IMR-90 (cell line): ENCODE measurements around the gene CNTN4. TPM values are rescaled to one million over a fixed set of nuclear protein-coding genes. Genes with fewer than 3 reads are reported as not detected.

Experiments used
- ATAC-seq: fragments of 200-7000 bp; cut with Tn5 transposase; 2 replicates; pipeline ENCODE4 v1.9.1; 2020; ENCODE audit warnings: low read depth, mild to moderate bottlenecking, moderate library complexity
- BruUV-seq: library from RNA; stranded (reverse); fragments of 400-500 nt; replicated peaks from 2 replicates; lab custom pipeline; 2021; lab: Mats Ljungman, UMichigan
- CTCF ChIA-PET: fragments of 300-600 bp; formaldehyde crosslinking; extraction: SDS; loops from one replicate; lab custom pipeline; 2021; ENCODE audit warnings: antibody characterized with exemption; lab: Yijun Ruan, JAX
- POLR2A ChIA-PET: fragments of 300-600 bp; sonication (Branson Sonifier 250); formaldehyde crosslinking; loops from one replicate; lab custom pipeline; 2022; ENCODE audit warnings: antibody characterized with exemption; ENCODE audit not compliant: unreplicated experiment; lab: Charles Lee
- DNase-seq: peaks from one replicate; pipeline ENCODE4 v3.0.0; 2013
- H2AFZ ChIP-seq: replicated peaks from 2 replicates; pipeline ENCODE3; 2013; ENCODE audit warnings: low read length, mild to moderate bottlenecking; ENCODE audit not compliant: poor library complexity
- H2AK5ac ChIP-seq: 2 replicates; pipeline ENCODE4 v1.6.1; 2013; ENCODE audit warnings: low read depth, low read length, inconsistent platforms
- H2AK9ac ChIP-seq: replicated peaks from 2 replicates; pipeline ENCODE3; 2013; ENCODE audit warnings: mild to moderate bottlenecking, low read depth, low read length, moderate library complexity; ENCODE audit not compliant: poor library complexity
- H2BK120ac ChIP-seq: 2 replicates; pipeline ENCODE4 v1.6.1; 2013; ENCODE audit warnings: low read depth, low read length, inconsistent platforms
- H2BK15ac ChIP-seq: 3 replicates; pipeline ENCODE4 v1.6.1; 2013; ENCODE audit warnings: low read depth, low read length, inconsistent platforms
- H2BK20ac ChIP-seq: 2 replicates; pipeline ENCODE4 v1.6.1; 2013; ENCODE audit warnings: low read depth, mild to moderate bottlenecking, inconsistent platforms, low read length, moderate library complexity
- H2BK5ac ChIP-seq: 2 replicates; pipeline ENCODE4 v1.6.1; 2013; ENCODE audit warnings: mild to moderate bottlenecking, low read depth, low read length, inconsistent platforms; ENCODE audit not compliant: poor library complexity, severe bottlenecking
- H3K14ac ChIP-seq: replicated peaks from 2 replicates; pipeline ENCODE4 v1.6.1; 2013; ENCODE audit warnings: low read depth, low read length, inconsistent platforms
- H3K18ac ChIP-seq: 2 replicates; pipeline ENCODE4 v1.6.1; 2013; ENCODE audit warnings: low read depth, low read length, control low read depth
- H3K23ac ChIP-seq: 2 replicates; pipeline ENCODE4 v1.6.1; 2013; ENCODE audit warnings: low read depth, low read length, inconsistent platforms
- H3K27ac ChIP-seq: 2 replicates; pipeline ENCODE4 v1.5.1; 2013; ENCODE audit warnings: mild to moderate bottlenecking, control low read depth, low read length; ENCODE audit not compliant: insufficient read depth
- H3K27me3 ChIP-seq: 2 replicates; pipeline ENCODE4 v1.6.1; 2013; ENCODE audit warnings: low read length; ENCODE audit not compliant: control insufficient read depth, insufficient read depth
- H3K36me3 ChIP-seq: 2 replicates; pipeline ENCODE4 v1.6.1; 2013; ENCODE audit warnings: low read length, mixed read lengths; ENCODE audit not compliant: control insufficient read depth, insufficient read depth
- H3K4ac ChIP-seq: 2 replicates; pipeline ENCODE4 v1.6.1; 2013; ENCODE audit warnings: low read depth, low read length, inconsistent platforms
- H3K4me1 ChIP-seq: 2 replicates; pipeline ENCODE4 v1.6.1; 2013; ENCODE audit warnings: low read length, mixed read lengths; ENCODE audit not compliant: control insufficient read depth, insufficient read depth
- H3K4me2 ChIP-seq: 2 replicates; pipeline ENCODE4 v1.6.1; 2013; ENCODE audit warnings: low read depth, mild to moderate bottlenecking, control low read depth, low read length, moderate library complexity
- H3K4me3 ChIP-seq: 2 replicates; pipeline ENCODE4 v1.5.1; 2013; ENCODE audit warnings: low read depth, mild to moderate bottlenecking, control low read depth, low read length, moderate library complexity; ENCODE audit not compliant: insufficient read depth
- H3K56ac ChIP-seq: 2 replicates; pipeline ENCODE4 v1.6.1; 2013; ENCODE audit warnings: low read length, inconsistent platforms; ENCODE audit not compliant: insufficient read depth; ENCODE audit errors: extremely low read depth
- H3K79me1 ChIP-seq, 2 experiments: 2 replicates each; pipeline ENCODE4 v1.6.1; 2013; ENCODE audit warnings: low read length in 2 of 2, inconsistent platforms in 1 of 2, low read depth in 1 of 2
- H3K9ac ChIP-seq: 2 replicates; pipeline ENCODE4 v1.6.1; 2013; ENCODE audit warnings: low read depth, low read length, control low read depth
- H3K9me1 ChIP-seq: 2 replicates; pipeline ENCODE4 v1.6.1; 2013; ENCODE audit warnings: low read length, inconsistent platforms; ENCODE audit not compliant: insufficient read depth
- H3K9me3 ChIP-seq: 2 replicates; pipeline ENCODE4 v1.6.1; 2013; ENCODE audit warnings: low read length; ENCODE audit not compliant: control insufficient read depth, insufficient read depth
- H4K20me1 ChIP-seq: 2 replicates; pipeline ENCODE4 v1.6.1; 2013; ENCODE audit warnings: low read length, inconsistent platforms; ENCODE audit not compliant: insufficient read depth
- H4K5ac ChIP-seq: 2 replicates; pipeline ENCODE4 v1.6.1; 2013; ENCODE audit warnings: mild to moderate bottlenecking, low read depth, low read length, control low read depth
- H4K8ac ChIP-seq, 2 experiments: 2 replicates each; pipeline ENCODE4 v1.6.1; 2013; ENCODE audit warnings: low read depth in 2 of 2, low read length in 2 of 2, control low read depth in 1 of 2, inconsistent platforms in 1 of 2
- H4K91ac ChIP-seq: 2 replicates; pipeline ENCODE4 v1.6.1; 2013; ENCODE audit warnings: low read depth, low read length, inconsistent platforms; ENCODE audit not compliant: insufficient read depth
- BHLHE40 ChIP-seq: fragments of 150-350 bp; IDR thresholded peaks from 2 replicates; pipeline ENCODE4 v1.6.1; 2016; ENCODE audit warnings: mild to moderate bottlenecking, low read depth, low read length
- CEBPB ChIP-seq: IDR thresholded peaks from 2 replicates; pipeline ENCODE4 v1.6.1; 2012; ENCODE audit warnings: low read depth, low read length, improper control_type of control experiment
- CHD1 ChIP-seq: IDR thresholded peaks from 2 replicates; pipeline ENCODE4 v1.6.1; 2012; ENCODE audit warnings: low read depth, low read length, improper control_type of control experiment
- CTCF ChIP-seq: conservative IDR thresholded peaks from 2 replicates; pipeline ENCODE4 v1.5.1; 2012; ENCODE audit warnings: mild to moderate bottlenecking, low read depth, low read length, improper control_type of control experiment
- ELK1 ChIP-seq: fragments of 150-350 bp; IDR thresholded peaks from 2 replicates; pipeline ENCODE4 v1.6.1; 2016; ENCODE audit warnings: low read depth, mild to moderate bottlenecking, low read length, moderate library complexity, borderline replicate concordance
- FOS ChIP-seq: fragments of 150-350 bp; IDR thresholded peaks from 2 replicates; pipeline ENCODE4 v1.6.1; 2016; ENCODE audit warnings: low read depth, low read length
- MAFK ChIP-seq: IDR thresholded peaks from 2 replicates; pipeline ENCODE4 v1.6.1; 2012; ENCODE audit warnings: low read depth, low read length, improper control_type of control experiment
- MAZ ChIP-seq: IDR thresholded peaks from 2 replicates; pipeline ENCODE4 v1.6.1; 2012; ENCODE audit warnings: low read depth, mild to moderate bottlenecking, low read length, improper control_type of control experiment, moderate library complexity, borderline replicate concordance
- MXI1 ChIP-seq: IDR thresholded peaks from 2 replicates; pipeline ENCODE4 v1.6.1; 2012; ENCODE audit warnings: low read depth, mild to moderate bottlenecking, low read length, moderate library complexity, borderline replicate concordance
- NFE2L2 ChIP-seq: fragments of 150-350 bp; IDR thresholded peaks from 2 replicates; pipeline ENCODE4 v1.6.1; 2016; ENCODE audit warnings: low read depth, mild to moderate bottlenecking, low read length
- POLR2A ChIP-seq: IDR thresholded peaks from 2 replicates; pipeline ENCODE4 v1.6.1; 2012; ENCODE audit warnings: mild to moderate bottlenecking, low read depth, low read length
- RAD21 ChIP-seq: IDR thresholded peaks from 2 replicates; pipeline ENCODE4 v1.6.1; 2012; ENCODE audit warnings: low read length, improper control_type of control experiment
- RCOR1 ChIP-seq: IDR thresholded peaks from 2 replicates; pipeline ENCODE4 v1.6.1; 2012; ENCODE audit warnings: mild to moderate bottlenecking, low read length, improper control_type of control experiment; ENCODE audit not compliant: insufficient replicate concordance
- RFX5 ChIP-seq: IDR thresholded peaks from 2 replicates; pipeline ENCODE4 v1.8.0; 2012; ENCODE audit warnings: low read depth, mild to moderate bottlenecking, low read length, moderate library complexity
- SMC3 ChIP-seq: fragments of 150-350 bp; IDR thresholded peaks from 2 replicates; pipeline ENCODE4 v1.6.1; 2016; ENCODE audit warnings: low read depth, mild to moderate bottlenecking, antibody characterized with exemption, low read length, moderate library complexity
- USF2 ChIP-seq: fragments of 150-350 bp; IDR thresholded peaks from 2 replicates; pipeline ENCODE4 v1.6.1; 2017; ENCODE audit warnings: mild to moderate bottlenecking, antibody characterized with exemption, low read length, low read depth
- WGBS, 2 experiments: methylation state at CpG; one replicate each; pipeline versions ENCODE4 v1.1.5 to v1.1.7; 2013; ENCODE audit warnings: missing lambda C conversion rate in 2 of 2; ENCODE audit not compliant: insufficient read length in 1 of 2; ENCODE audit errors: extremely low coverage in 2 of 2; 5-methylcytosine and 5-hydroxymethylcytosine counted together
- dilution Hi-C: fragments of 300-500 bp; cut with HindIII; formaldehyde crosslinking; loops from one replicate; pipeline ENCODE4 v1.14.3; 2018; ENCODE audit warnings: low sequenced_read_pairs; ENCODE audit not compliant: unreplicated experiment
- in situ Hi-C: fragments of 300-500 bp; cut with MboI; formaldehyde crosslinking; loops from 3 replicates; pipeline ENCODE4 v1.14.3; 2019; ENCODE audit warnings: low sequenced_read_pairs, inconsistent platforms, mixed read lengths
- intact Hi-C: fragments of 100-400 bp; cut with micrococcal nuclease; formaldehyde crosslinking; loops from 2 replicates; pipeline ENCODE4 v1.10.0; 2022
- polyA plus RNA-seq, 3 experiments: library from polyadenylated mRNA; depleted of rRNA; stranded (reverse); fragments of >200 nt; gene quantifications; 2 replicates each; pipeline ENCODE4 v1.2.3, GENCODE V29; 2012; ENCODE audit warnings: low replicate concordance in 1 of 3
- total RNA-seq: library from RNA; depleted of rRNA; stranded (reverse); fragments of >200 nt; gene quantifications from 2 replicates; pipeline ENCODE4 v1.2.3, GENCODE V29; 2012

The CNTN4 gene
- total and polyA plus RNA-seq, 2 of the 4 experiments (the other 2 are of a cell fraction), result under 0.01 TPM; not detected in 1

GRCh38 chr3:2862366-2862765 lies 763.7 kb downstream of the CNTN4 start:
- Histone ChIP-seq H3K36me3 (no peaks in the 10 kb centered on the region), H3K23ac (no peak overlapping the region), H2BK120ac (no peak overlapping the region), H3K56ac (no peak overlapping the region), H3K4ac (no peak overlapping the region), H2AK9ac (no peak overlapping the region), H4K8ac (no peak overlapping the region), H4K91ac (no peak overlapping the region), H4K20me1 (no peaks in the 10 kb centered on the region), H3K9me1 (no peaks in the 10 kb centered on the region), H3K4me3 (no peak overlapping the region), H3K4me2 (no peak overlapping the region), H2BK15ac (no peak overlapping the region), H3K9me3 (peaks cover 2% of the 10 kb centered on the region; the same call in 1 of the 2 replicates), H2BK20ac (no peak overlapping the region), H3K14ac (no peak overlapping the region), H3K27me3 (no peaks in the 10 kb centered on the region), H3K18ac (no peak overlapping the region), H3K9ac (no peak overlapping the region), H3K27ac (no peak overlapping the region), H3K4me1 (no peaks in the 10 kb centered on the region), H4K5ac (no peak overlapping the region), H2AK5ac (no peak overlapping the region), H2BK5ac (no peak overlapping the region), H3K79me1 (no peaks in the 10 kb centered on the region), H2AFZ (no peak overlapping the region)
- in situ Hi-C loops, result no loop called here
- BruUV-seq, result no TSS peak
- intact Hi-C loops, result no loop called here
- WGBS, 2 experiments, result 60% methylated on average over 1 of the region's 1 CpG; no CpG with 5 or more reads in 1 of the 2 experiments
- ChIA-PET CTCF (no interaction called here), POLR2A (no interaction called here)
- dilution Hi-C loops, result no loop called here
- ATAC-seq (no peak), DNase-seq (no peak)
- TF ChIP-seq CEBPB (no peak), ELK1 (no peak), RAD21 (no peak), NFE2L2 (no peak), RFX5 (no peak), FOS (no peak), MAFK (no peak), RCOR1 (no peak), USF2 (no peak), SMC3 (no peak), MXI1 (no peak), POLR2A (no peak), MAZ (no peak), CHD1 (no peak), CTCF (no peak), BHLHE40 (no peak)
